SK-N-SH (cell line): ENCODE measurements around the gene SDCCAG8. TPM values are rescaled to one million over a fixed set of nuclear protein-coding genes. Genes with fewer than 3 reads are reported as not detected.
A peak's percentile ranks its signal among the peaks of the same experiment; 100 is the strongest.

ENCODE experiments used
- CTCF ChIA-PET: fragments of 300-600, 350-600 bp; formaldehyde crosslinking; extraction: SDS; loops from one replicate; lab custom pipeline; 2021; lab: Yijun Ruan, JAX
- POLR2A ChIA-PET: fragments of 350-600 bp; sonication (Branson Sonifier 250); formaldehyde crosslinking; extraction: SDS; loops from one replicate; lab custom pipeline; 2020; ENCODE audit warnings: antibody characterized with exemption, inconsistent platforms; lab: Yijun Ruan, JAX
- DNase-seq: peaks from one replicate; pipeline ENCODE4 v3.0.0; 2012
- H2AFZ ChIP-seq: fragments of 200-600 bp; sonication (generic); 2 replicates; pipeline ENCODE4 v1.8.1; 2016; ENCODE audit warnings: antibody characterized with exemption, mild to moderate bottlenecking, low read depth
- H3F3A ChIP-seq: fragments of 200-600 bp; sonication (generic); replicated peaks from 2 replicates; pipeline ENCODE3; 2016; ENCODE audit warnings: antibody characterized with exemption, mild to moderate bottlenecking; ENCODE audit not compliant: insufficient read depth
- H3K27ac ChIP-seq, 2 experiments: fragments of 200-500 bp in 1 of 2; fragments of 200-600 bp in 1 of 2; sonication (Bioruptor generic) in 1 of 2; sonication (generic), shearing (Covaris generic) in 1 of 2; 2 replicates each; pipeline versions ENCODE4 v1.5.1 to v1.6.1; 2014 to 2016; ENCODE audit warnings: low read depth in 2 of 2, inconsistent platforms in 1 of 2, low read length in 1 of 2, mild to moderate bottlenecking in 1 of 2, mixed read lengths in 1 of 2
- H3K27me3 ChIP-seq: fragments of 200-600 bp; sonication (generic), shearing (Covaris generic); 2 replicates; pipeline ENCODE4 v1.6.1; 2016; ENCODE audit warnings: mixed run types; ENCODE audit not compliant: insufficient read depth
- H3K36me3 ChIP-seq, 2 experiments: fragments of 200-500 bp in 1 of 2; fragments of 200-600 bp in 1 of 2; sonication (Bioruptor generic) in 1 of 2; sonication (generic) in 1 of 2; replicated peaks in 1 of 2; 2 replicates each; pipeline versions ENCODE3 to v1.5.1; 2014 to 2016; ENCODE audit warnings: low read length in 1 of 2, mild to moderate bottlenecking in 1 of 2; ENCODE audit not compliant: insufficient read depth in 2 of 2, control insufficient read depth in 1 of 2
- H3K4me1 ChIP-seq, 2 experiments: fragments of 200-500 bp in 1 of 2; fragments of 200-600 bp in 1 of 2; sonication (Bioruptor generic) in 1 of 2; sonication (generic), shearing (Covaris generic) in 1 of 2; 2 replicates each; pipeline versions ENCODE4 v1.5.1 to v1.6.1; 2014 to 2016; ENCODE audit warnings: low read depth in 1 of 2, low read length in 1 of 2, mixed run types in 1 of 2; ENCODE audit not compliant: insufficient read depth in 2 of 2, control insufficient read depth in 1 of 2
- H3K4me2 ChIP-seq: fragments of 200-600 bp; sonication (generic), shearing (Covaris generic); 2 replicates; pipeline ENCODE4 v1.6.1; 2017; ENCODE audit warnings: mixed run types
- H3K4me3 ChIP-seq, 2 experiments: fragments of 200-500 bp in 1 of 2; fragments of 200-600 bp in 1 of 2; sonication (Bioruptor generic) in 1 of 2; sonication (generic), shearing (Covaris generic) in 1 of 2; 2 replicates each; pipeline versions ENCODE4 v1.5.1 to v1.8.1; 2014 to 2016; ENCODE audit warnings: low read depth in 2 of 2, inconsistent platforms in 1 of 2, low read length in 1 of 2, mild to moderate bottlenecking in 1 of 2, mixed read lengths in 1 of 2, moderate library complexity in 1 of 2
- H3K79me2 ChIP-seq: fragments of 200-600 bp; sonication (generic); 2 replicates; pipeline ENCODE4 v1.8.1; 2017; ENCODE audit warnings: mild to moderate bottlenecking; ENCODE audit not compliant: insufficient read depth
- H3K9ac ChIP-seq: fragments of 200-600 bp; sonication (generic); 2 replicates; pipeline ENCODE4 v1.6.1; 2017; ENCODE audit warnings: mixed run types
- H3K9me2 ChIP-seq: fragments of 200-600 bp; sonication (generic); 2 replicates; pipeline ENCODE4 v1.6.1; 2017; ENCODE audit warnings: mixed run types
- H3K9me3 ChIP-seq: fragments of 200-600 bp; sonication (generic); 2 replicates; pipeline ENCODE4 v1.6.1; 2017; ENCODE audit warnings: mixed run types, mild to moderate bottlenecking, moderate library complexity
- H4K20me1 ChIP-seq: fragments of 200-600 bp; sonication (generic); 2 replicates; pipeline ENCODE4 v1.6.1; 2017; ENCODE audit warnings: mild to moderate bottlenecking, mixed run types; ENCODE audit not compliant: insufficient read depth
- CHD2 ChIP-seq: fragments of 150-350 bp; IDR thresholded peaks from 2 replicates; pipeline ENCODE4 v1.6.1; 2018; ENCODE audit warnings: low read length; ENCODE audit not compliant: partially characterized antibody
- EP300 ChIP-seq, 2 experiments: IDR thresholded peaks; 2 replicates each; pipeline versions ENCODE4 v1.4.0 to v1.6.1; 2012; ENCODE audit warnings: borderline replicate concordance in 1 of 2, low read depth in 1 of 2, low read length in 1 of 2
- EZH2phosphoT487 ChIP-seq: fragments of 200-600 bp; sonication (generic); IDR thresholded peaks from 2 replicates; pipeline ENCODE4 v1.6.1; 2017; ENCODE audit warnings: low read depth, mixed run types, mild to moderate bottlenecking, antibody characterized with exemption, moderate library complexity, borderline replicate concordance
- FOXJ3 ChIP-seq: sonication (generic); formaldehyde crosslinking; IDR thresholded peaks from 2 replicates; pipeline ENCODE4 v1.5.1; 2020; ENCODE audit warnings: mild to moderate bottlenecking, missing genetic modification reagents
- GABPA ChIP-seq: IDR thresholded peaks from 2 replicates; pipeline ENCODE4 v1.4.0; 2012; ENCODE audit warnings: low read depth, mild to moderate bottlenecking
- GATA2 ChIP-seq: sonication (generic); formaldehyde crosslinking; IDR thresholded peaks from 2 replicates; pipeline ENCODE4 v1.5.0; 2020; ENCODE audit warnings: mild to moderate bottlenecking, missing genetic modification reagents
- JUND ChIP-seq: IDR thresholded peaks from 2 replicates; pipeline ENCODE4 v1.4.0; 2012
- MXI1 ChIP-seq: IDR thresholded peaks from 2 replicates; pipeline ENCODE4 v1.6.1; 2012; ENCODE audit warnings: mild to moderate bottlenecking, low read depth, low read length, improper control_type of control experiment
- NRF1 ChIP-seq: IDR thresholded peaks from 2 replicates; pipeline ENCODE4 v1.6.1; 2012; ENCODE audit warnings: low read depth, mild to moderate bottlenecking, low read length
- POLR2AphosphoS5 ChIP-seq: IDR thresholded peaks from 2 replicates; pipeline ENCODE4 v1.6.1; 2012; ENCODE audit warnings: low read depth, low read length
- RCOR1 ChIP-seq: fragments of 150-350 bp; IDR thresholded peaks from 2 replicates; pipeline ENCODE4 v1.6.1; 2017; ENCODE audit warnings: antibody characterized with exemption, low read length
- REST ChIP-seq: IDR thresholded peaks from 2 replicates; pipeline ENCODE4 v1.6.1; 2012; ENCODE audit warnings: mild to moderate bottlenecking, low read depth, low read length, moderate library complexity
- RXRA ChIP-seq: IDR thresholded peaks from 2 replicates; pipeline ENCODE4 v1.4.0; 2012; ENCODE audit warnings: low read depth, mild to moderate bottlenecking, borderline replicate concordance
- TAF1 ChIP-seq: IDR thresholded peaks from 2 replicates; pipeline ENCODE4 v1.6.1; 2012; ENCODE audit warnings: low read depth, mild to moderate bottlenecking, low read length, moderate library complexity, borderline replicate concordance
- TEAD4 ChIP-seq: IDR thresholded peaks from 2 replicates; pipeline ENCODE4 v1.4.0; 2012; ENCODE audit warnings: mild to moderate bottlenecking, borderline replicate concordance; ENCODE audit not compliant: insufficient read depth
- YY1 ChIP-seq: IDR thresholded peaks from 2 replicates; pipeline ENCODE4 v1.4.0; 2012; ENCODE audit warnings: low read depth, mild to moderate bottlenecking
- WGBS: methylation state at CpG from one replicate; pipeline ENCODE4 v1.1.6; 2017; ENCODE audit warnings: low lambda C conversion rate; 5-methylcytosine and 5-hydroxymethylcytosine counted together
- polyA plus RNA-seq, 3 experiments: library from polyadenylated mRNA; depleted of rRNA; stranded (reverse); fragments of >200 nt; gene quantifications; 2 replicates each; pipeline ENCODE4 v1.2.3, GENCODE V29; 2012
- TF ChIP-seq, protein P1 (sequence below): fragments of 150-350 bp; IDR thresholded peaks from 2 replicates; pipeline ENCODE4 v1.6.1; 2016; ENCODE audit warnings: mild to moderate bottlenecking, low read depth, low read length
- TF ChIP-seq, protein P2 (sequence below): IDR thresholded peaks from 2 replicates; pipeline ENCODE4 v1.4.0; 2012; ENCODE audit warnings: low read depth, borderline replicate concordance
- TF ChIP-seq, protein P3 (sequence below): fragments of 200-600 bp; sonication (generic); IDR thresholded peaks from 2 replicates; pipeline ENCODE4 v1.6.1; 2017; ENCODE audit warnings: antibody characterized with exemption, mild to moderate bottlenecking, moderate library complexity

SDCCAG8 gene
- polyA plus RNA-seq, 1 of the 3 experiments (the other 2 are of a cell fraction) = 22.7 TPM

DNA sequence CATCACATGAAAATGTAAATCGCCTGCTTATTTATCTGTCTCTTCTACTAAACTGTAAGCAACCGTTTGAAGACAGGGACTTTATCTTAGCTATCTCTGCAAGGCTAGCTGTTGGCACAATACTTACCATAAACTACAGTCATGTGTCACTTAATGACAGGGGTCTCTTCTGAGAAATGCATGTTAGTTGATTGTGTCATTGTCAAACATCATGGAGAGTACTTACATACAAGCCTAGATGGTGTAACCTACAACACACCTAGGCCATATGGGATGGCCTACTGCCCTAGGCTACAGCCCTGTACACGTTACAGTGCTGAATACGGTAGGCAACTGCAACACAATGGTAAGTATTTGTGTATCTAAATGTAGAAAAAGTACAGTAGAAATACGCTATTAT, 267.9 kb downstream of the SDCCAG8 start:
- Histone ChIP-seq H3F3A (peaks cover 34% of the 10 kb centered on the region), H3K9ac (no peak overlapping the region), H4K20me1 (no peaks in the 10 kb centered on the region; the same call in 1 of the 2 replicates), H3K4me2 (0 out of 2 replicates have a peak overlapping the region, but pooled peaks have one; percentile 59), H3K4me1 (peaks cover 5 to 13% of the 10 kb centered on the region in 2 experiments), H3K4me3 (no peak overlapping the region), H3K27ac (peak overlapping the region in 1 of 2 experiments; percentile 89; a peak in 2 of 4 replicates), H3K36me3 (peaks cover 3 to 23% of the 10 kb centered on the region in 2 experiments), H3K27me3 (no peaks in the 10 kb centered on the region), H3K79me2 (no peaks in the 10 kb centered on the region), H3K9me3 (no peaks in the 10 kb centered on the region), H2AFZ (no peak overlapping the region), H3K9me2 (no peaks in the 10 kb centered on the region)
- DNase-seq = no peak
- CTCF ChIA-PET = interaction anchor here (1.5 kb wide), 1 partner anchor 11 kb away, joined by 3 read pairs; no protein-coding TSS in a partner anchor
- 94% methylated on average over 5 of the region's 5 CpGs for WGBS
- no peak for TF ChIP-seq REST
- no peak for TF ChIP-seq TAF1
- TF ChIP-seq TEAD4 = no peak
- no peak for TF ChIP-seq GABPA
- no peak for TF ChIP-seq CHD2
- TF ChIP-seq RCOR1 = no peak
- no peak for TF ChIP-seq FOXJ3 (CRISPR knock-in tag)
- TF ChIP-seq EZH2phosphoT487 = no peak
- no peak for TF ChIP-seq EP300 (IDR thresholded peaks at IDR 0.05; ENCODE audit: borderline replicate concordance in 1 of 2, low read depth in 1 of 2, low read length in 1 of 2)
- TF ChIP-seq MXI1 = no peak
- no peak for TF ChIP-seq POLR2AphosphoS5
- TF ChIP-seq, protein P1, sequence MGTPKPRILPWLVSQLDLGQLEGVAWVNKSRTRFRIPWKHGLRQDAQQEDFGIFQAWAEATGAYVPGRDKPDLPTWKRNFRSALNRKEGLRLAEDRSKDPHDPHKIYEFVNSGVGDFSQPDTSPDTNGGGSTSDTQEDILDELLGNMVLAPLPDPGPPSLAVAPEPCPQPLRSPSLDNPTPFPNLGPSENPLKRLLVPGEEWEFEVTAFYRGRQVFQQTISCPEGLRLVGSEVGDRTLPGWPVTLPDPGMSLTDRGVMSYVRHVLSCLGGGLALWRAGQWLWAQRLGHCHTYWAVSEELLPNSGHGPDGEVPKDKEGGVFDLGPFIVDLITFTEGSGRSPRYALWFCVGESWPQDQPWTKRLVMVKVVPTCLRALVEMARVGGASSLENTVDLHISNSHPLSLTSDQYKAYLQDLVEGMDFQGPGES = no peak
- no peak for TF ChIP-seq GATA2 (CRISPR knock-in tag)
- TF ChIP-seq YY1 = no peak
- no peak for TF ChIP-seq JUND
- no peak for TF ChIP-seq RXRA
- TF ChIP-seq, protein P2, sequence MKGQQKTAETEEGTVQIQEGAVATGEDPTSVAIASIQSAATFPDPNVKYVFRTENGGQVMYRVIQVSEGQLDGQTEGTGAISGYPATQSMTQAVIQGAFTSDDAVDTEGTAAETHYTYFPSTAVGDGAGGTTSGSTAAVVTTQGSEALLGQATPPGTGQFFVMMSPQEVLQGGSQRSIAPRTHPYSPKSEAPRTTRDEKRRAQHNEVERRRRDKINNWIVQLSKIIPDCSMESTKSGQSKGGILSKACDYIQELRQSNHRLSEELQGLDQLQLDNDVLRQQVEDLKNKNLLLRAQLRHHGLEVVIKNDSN = no peak
- TF ChIP-seq, protein P3, sequence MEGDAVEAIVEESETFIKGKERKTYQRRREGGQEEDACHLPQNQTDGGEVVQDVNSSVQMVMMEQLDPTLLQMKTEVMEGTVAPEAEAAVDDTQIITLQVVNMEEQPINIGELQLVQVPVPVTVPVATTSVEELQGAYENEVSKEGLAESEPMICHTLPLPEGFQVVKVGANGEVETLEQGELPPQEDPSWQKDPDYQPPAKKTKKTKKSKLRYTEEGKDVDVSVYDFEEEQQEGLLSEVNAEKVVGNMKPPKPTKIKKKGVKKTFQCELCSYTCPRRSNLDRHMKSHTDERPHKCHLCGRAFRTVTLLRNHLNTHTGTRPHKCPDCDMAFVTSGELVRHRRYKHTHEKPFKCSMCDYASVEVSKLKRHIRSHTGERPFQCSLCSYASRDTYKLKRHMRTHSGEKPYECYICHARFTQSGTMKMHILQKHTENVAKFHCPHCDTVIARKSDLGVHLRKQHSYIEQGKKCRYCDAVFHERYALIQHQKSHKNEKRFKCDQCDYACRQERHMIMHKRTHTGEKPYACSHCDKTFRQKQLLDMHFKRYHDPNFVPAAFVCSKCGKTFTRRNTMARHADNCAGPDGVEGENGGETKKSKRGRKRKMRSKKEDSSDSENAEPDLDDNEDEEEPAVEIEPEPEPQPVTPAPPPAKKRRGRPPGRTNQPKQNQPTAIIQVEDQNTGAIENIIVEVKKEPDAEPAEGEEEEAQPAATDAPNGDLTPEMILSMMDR = no peak
- no peak for TF ChIP-seq NRF1
- POLR2A ChIA-PET = no interaction called here
